ENCODE data around the gene ETV7. TPM values are rescaled to one million over a fixed set of nuclear protein-coding genes. Genes with fewer than 3 reads are reported as not detected.

Gene ETV7
- total RNA-seq, 1 donor from 2014 or later, result not detected

- Histone ChIP-seq H3K4me1 (ENCODE audit: control insufficient read depth in 3 of 3, insufficient read depth in 3 of 3, low read length in 3 of 3) (peaks cover 6 to 14% (median 13%) of the 10 kb centered on the region in 3 donors), H3K36me3 (ENCODE audit: control insufficient read depth in 3 of 3, insufficient read depth in 3 of 3, low read length in 3 of 3) (no peaks in the 10 kb centered on the region), H3K9ac (ENCODE audit: low read depth in 1 of 3, low read length in 3 of 3) (peak overlapping the region in 1 of 3 donors; percentile 54), H3K4me3 (ENCODE audit: low read length in 3 of 3) (peak overlapping the region in 1 of 3 donors; percentile 22), H3K27ac (ENCODE audit: low read depth, low read length) (no peak overlapping the region), H3K9me3 (ENCODE audit: control insufficient read depth in 3 of 3, low read length in 3 of 3) (no peaks in the 10 kb centered on the region), H3K27me3 (ENCODE audit: control insufficient read depth in 3 of 3, insufficient read depth in 3 of 3, low read length in 3 of 3) (peaks cover 0 to 4% (median 0%) of the 10 kb centered on the region in 3 donors)
Measured at GRCh38 chr6:36360241-36361054, 27.0 kb downstream of the ETV7 start.

DNA sequence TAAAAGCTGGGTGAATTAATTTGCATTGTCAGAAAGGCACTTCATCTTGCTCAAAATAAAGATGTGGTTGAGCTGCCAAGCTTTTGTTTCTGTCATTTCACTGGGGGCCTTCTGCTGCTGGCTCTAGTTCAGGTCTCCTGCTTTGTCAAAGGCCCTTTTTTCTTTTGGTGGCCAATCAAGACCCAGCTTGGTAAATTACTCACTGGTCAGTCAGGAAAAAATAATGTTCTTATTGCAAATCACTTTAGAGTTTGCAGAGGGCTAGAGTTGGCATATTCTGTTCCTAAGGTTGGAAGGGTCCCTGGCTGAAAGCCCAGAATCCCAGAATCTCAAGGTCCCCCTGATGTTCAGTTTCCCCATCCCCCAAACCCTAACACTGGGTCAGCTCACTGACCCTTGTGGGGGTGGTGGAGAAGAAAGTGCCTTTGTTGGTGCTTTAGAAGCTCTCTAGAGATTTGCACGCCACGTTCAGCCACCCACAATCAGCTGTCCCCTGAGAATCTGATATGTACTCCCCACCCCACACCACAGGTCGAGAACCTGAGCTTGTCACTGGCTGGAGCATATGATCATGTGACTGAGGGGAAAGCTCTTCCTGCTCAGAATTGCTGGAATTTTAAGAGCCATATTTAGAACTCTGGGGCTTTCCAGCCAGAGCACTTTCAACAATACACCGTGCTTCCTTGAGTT, 29.1 kb downstream of the ETV7 start:
- no peak overlapping the region for H3K9ac ChIP-seq (ENCODE audit: low read depth in 1 of 3, low read length in 3 of 3)
- no peaks in the 10 kb centered on the region for H3K36me3 ChIP-seq (ENCODE audit: control insufficient read depth in 3 of 3, insufficient read depth in 3 of 3, low read length in 3 of 3)
- no peaks in the 10 kb centered on the region for H3K9me3 ChIP-seq (ENCODE audit: control insufficient read depth in 3 of 3, low read length in 3 of 3)
- peaks cover 0 to 4% (median 0%) of the 10 kb centered on the region in 3 donors for H3K27me3 ChIP-seq (ENCODE audit: control insufficient read depth in 3 of 3, insufficient read depth in 3 of 3, low read length in 3 of 3)
- peak overlapping the region; percentile 55 for H3K27ac ChIP-seq (ENCODE audit: low read depth, low read length)
- H3K4me3 ChIP-seq (ENCODE audit: low read length in 3 of 3), result peak overlapping the region in 1 of 3 donors; percentile 7
- H3K4me1 ChIP-seq (ENCODE audit: control insufficient read depth in 3 of 3, insufficient read depth in 3 of 3, low read length in 3 of 3), result peaks cover 6 to 14% (median 13%) of the 10 kb centered on the region in 3 donors

DNA sequence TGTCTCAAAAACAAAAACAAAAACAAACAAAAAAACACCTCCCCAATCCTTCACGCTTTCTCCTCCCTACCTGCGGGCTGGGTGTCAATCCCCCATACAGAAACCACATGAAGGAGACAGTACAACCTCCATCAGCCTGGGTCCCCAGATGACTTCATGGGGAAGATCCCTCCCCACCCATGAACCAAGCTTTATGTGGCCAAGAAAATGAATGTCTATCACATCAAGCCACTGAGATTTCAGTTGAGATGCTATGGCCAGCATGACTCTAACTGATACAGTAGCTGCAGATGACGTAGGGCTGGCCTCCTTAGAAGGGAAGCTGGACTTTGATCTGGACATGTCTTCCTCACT, 29.6 kb downstream of the ETV7 start:
- Histone ChIP-seq H3K4me1 (ENCODE audit: control insufficient read depth in 3 of 3, insufficient read depth in 3 of 3, low read length in 3 of 3) (peaks cover 6 to 14% (median 13%) of the 10 kb centered on the region in 3 donors), H3K36me3 (ENCODE audit: control insufficient read depth in 3 of 3, insufficient read depth in 3 of 3, low read length in 3 of 3) (no peaks in the 10 kb centered on the region), H3K27ac (ENCODE audit: low read depth, low read length) (peak overlapping the region; percentile 55), H3K27me3 (ENCODE audit: control insufficient read depth in 3 of 3, insufficient read depth in 3 of 3, low read length in 3 of 3) (peaks cover 0 to 4% (median 0%) of the 10 kb centered on the region in 3 donors), H3K9me3 (ENCODE audit: control insufficient read depth in 3 of 3, low read length in 3 of 3) (no peaks in the 10 kb centered on the region), H3K4me3 (ENCODE audit: low read length in 3 of 3) (no peak overlapping the region), H3K9ac (ENCODE audit: low read depth in 1 of 3, low read length in 3 of 3) (no peak overlapping the region)

- H3K9ac ChIP-seq (ENCODE audit: low read depth in 1 of 3, low read length in 3 of 3), result no peak overlapping the region
- H3K27me3 ChIP-seq (ENCODE audit: control insufficient read depth in 3 of 3, insufficient read depth in 3 of 3, low read length in 3 of 3), result peaks cover 0 to 4% (median 0%) of the 10 kb centered on the region in 3 donors
- no peak overlapping the region for H3K4me3 ChIP-seq (ENCODE audit: low read length in 3 of 3)
- no peaks in the 10 kb centered on the region for H3K9me3 ChIP-seq (ENCODE audit: control insufficient read depth in 3 of 3, low read length in 3 of 3)
- no peak overlapping the region for H3K27ac ChIP-seq (ENCODE audit: low read depth, low read length)
- H3K4me1 ChIP-seq (ENCODE audit: control insufficient read depth in 3 of 3, insufficient read depth in 3 of 3, low read length in 3 of 3), result peaks cover 11 to 14% (median 13%) of the 10 kb centered on the region in 3 donors
- H3K36me3 ChIP-seq (ENCODE audit: control insufficient read depth in 3 of 3, insufficient read depth in 3 of 3, low read length in 3 of 3), result no peaks in the 10 kb centered on the region
Measured at GRCh38 chr6:36355819-36356218, 31.6 kb downstream of the ETV7 start.

DNA sequence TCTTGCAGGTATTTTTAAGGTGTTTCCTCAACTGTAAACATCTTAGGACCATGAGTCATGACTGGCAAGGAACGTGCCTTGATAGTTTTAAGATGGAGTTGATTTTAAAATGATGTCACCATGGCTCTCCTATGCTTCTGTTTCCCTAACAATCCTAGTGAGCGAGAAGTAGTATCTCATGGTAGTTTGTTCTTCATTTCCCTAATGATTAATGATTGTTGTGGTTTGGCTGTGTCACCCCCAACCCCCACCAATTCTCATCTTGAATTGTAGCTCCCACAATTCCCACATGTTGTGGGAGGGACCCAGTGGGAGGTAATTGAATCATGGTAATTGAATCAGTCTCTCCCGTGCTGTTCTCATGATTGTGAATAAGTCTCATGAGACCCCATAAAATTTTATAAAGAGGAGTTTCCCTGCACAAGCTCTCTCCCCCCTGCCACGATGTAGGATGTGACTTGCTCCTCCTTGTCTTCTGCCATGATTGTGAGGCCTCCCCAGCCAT, 34.0 kb downstream of the ETV7 start:
- Histone ChIP-seq H3K4me1 (ENCODE audit: control insufficient read depth in 3 of 3, insufficient read depth in 3 of 3, low read length in 3 of 3) (peaks cover 5 to 9% (median 7%) of the 10 kb centered on the region in 3 donors), H3K4me3 (ENCODE audit: low read length in 3 of 3) (no peak overlapping the region), H3K27ac (ENCODE audit: low read depth, low read length) (no peak overlapping the region), H3K9ac (ENCODE audit: low read depth in 1 of 3, low read length in 3 of 3) (no peak overlapping the region), H3K36me3 (ENCODE audit: control insufficient read depth in 3 of 3, insufficient read depth in 3 of 3, low read length in 3 of 3) (no peaks in the 10 kb centered on the region), H3K27me3 (ENCODE audit: control insufficient read depth in 3 of 3, insufficient read depth in 3 of 3, low read length in 3 of 3) (peaks cover 0 to 8% (median 0%) of the 10 kb centered on the region in 3 donors), H3K9me3 (ENCODE audit: control insufficient read depth in 3 of 3, low read length in 3 of 3) (no peaks in the 10 kb centered on the region)

- Histone ChIP-seq H3K36me3 (ENCODE audit: control insufficient read depth in 3 of 3, insufficient read depth in 3 of 3, low read length in 3 of 3) (no peaks in the 10 kb centered on the region), H3K27ac (ENCODE audit: low read depth, low read length) (no peak overlapping the region), H3K9ac (ENCODE audit: low read depth in 1 of 3, low read length in 3 of 3) (no peak overlapping the region), H3K9me3 (ENCODE audit: control insufficient read depth in 3 of 3, low read length in 3 of 3) (no peaks in the 10 kb centered on the region), H3K4me3 (ENCODE audit: low read length in 3 of 3) (no peak overlapping the region), H3K4me1 (ENCODE audit: control insufficient read depth in 3 of 3, insufficient read depth in 3 of 3, low read length in 3 of 3) (peaks cover 0 to 9% (median 4%) of the 10 kb centered on the region in 3 donors), H3K27me3 (ENCODE audit: control insufficient read depth in 3 of 3, insufficient read depth in 3 of 3, low read length in 3 of 3) (peaks cover 0 to 8% (median 0%) of the 10 kb centered on the region in 3 donors)
Measured at GRCh38 chr6:36352477-36353157, 34.9 kb downstream of the ETV7 start.

DNA sequence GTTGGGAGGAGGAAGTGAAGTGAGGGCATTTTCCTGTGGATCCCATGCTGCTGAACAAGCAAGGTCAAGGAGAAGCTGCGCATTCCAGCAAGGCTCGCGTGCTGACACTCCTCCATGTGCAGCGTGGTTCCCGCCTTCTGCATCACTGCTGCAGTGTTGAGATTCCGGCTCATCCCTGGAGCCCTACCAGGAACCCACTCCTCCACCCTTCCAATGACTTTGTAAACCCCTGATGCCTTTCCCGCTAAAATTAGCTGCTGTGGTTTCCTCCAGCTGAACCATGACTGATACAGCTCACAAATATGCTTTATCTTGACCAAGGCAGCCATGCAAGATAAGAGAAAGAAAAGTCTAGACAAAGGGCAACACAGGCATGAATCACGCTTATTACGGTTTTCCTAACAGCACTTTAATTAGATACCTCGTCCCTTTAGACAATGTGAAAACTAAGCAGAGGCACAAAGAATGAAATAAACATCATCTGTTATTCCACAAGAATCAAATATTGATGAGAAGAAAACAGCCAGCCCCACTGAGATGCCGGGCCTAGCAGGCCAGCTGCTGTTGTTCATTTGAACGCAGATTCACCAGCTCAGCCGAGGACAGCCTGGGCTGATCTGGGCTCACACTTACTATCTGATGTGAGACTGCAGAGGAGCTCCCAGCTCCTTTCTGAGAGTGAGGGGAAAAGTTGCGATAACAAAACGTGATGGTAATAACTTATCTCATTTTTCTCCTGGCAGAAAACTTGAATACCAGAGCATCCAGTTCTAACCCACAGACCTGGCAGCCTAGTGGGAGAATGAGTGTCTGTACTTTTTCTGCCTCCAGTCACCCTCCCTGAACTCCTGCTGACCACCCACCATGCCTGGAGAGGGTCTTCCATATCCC, 36.5 kb downstream of the ETV7 start:
- no peaks in the 10 kb centered on the region for H3K36me3 ChIP-seq (ENCODE audit: control insufficient read depth in 3 of 3, insufficient read depth in 3 of 3, low read length in 3 of 3)
- peaks cover 0 to 9% (median 4%) of the 10 kb centered on the region in 3 donors for H3K4me1 ChIP-seq (ENCODE audit: control insufficient read depth in 3 of 3, insufficient read depth in 3 of 3, low read length in 3 of 3)
- H3K27me3 ChIP-seq (ENCODE audit: control insufficient read depth in 3 of 3, insufficient read depth in 3 of 3, low read length in 3 of 3), result peaks cover 3 to 15% (median 4%) of the 10 kb centered on the region in 3 donors
- H3K9ac ChIP-seq (ENCODE audit: low read depth in 1 of 3, low read length in 3 of 3), result no peak overlapping the region
- H3K9me3 ChIP-seq (ENCODE audit: control insufficient read depth in 3 of 3, low read length in 3 of 3), result no peaks in the 10 kb centered on the region
- H3K4me3 ChIP-seq (ENCODE audit: low read length in 3 of 3), result no peak overlapping the region
- peak overlapping the region; percentile 28 for H3K27ac ChIP-seq (ENCODE audit: low read depth, low read length)

GRCh38 chr6:36350082-36350481, 37.4 kb downstream of the ETV7 start:
- H3K36me3 ChIP-seq (ENCODE audit: control insufficient read depth in 3 of 3, insufficient read depth in 3 of 3, low read length in 3 of 3), result no peaks in the 10 kb centered on the region
- no peaks in the 10 kb centered on the region for H3K9me3 ChIP-seq (ENCODE audit: control insufficient read depth in 3 of 3, low read length in 3 of 3)
- H3K9ac ChIP-seq (ENCODE audit: low read depth in 1 of 3, low read length in 3 of 3), result no peak overlapping the region
- H3K27me3 ChIP-seq (ENCODE audit: control insufficient read depth in 3 of 3, insufficient read depth in 3 of 3, low read length in 3 of 3), result peaks cover 3 to 16% (median 7%) of the 10 kb centered on the region in 3 donors
- peak overlapping the region; percentile 28 for H3K27ac ChIP-seq (ENCODE audit: low read depth, low read length)
- peaks cover 0 to 9% (median 4%) of the 10 kb centered on the region in 3 donors for H3K4me1 ChIP-seq (ENCODE audit: control insufficient read depth in 3 of 3, insufficient read depth in 3 of 3, low read length in 3 of 3)
- no peak overlapping the region for H3K4me3 ChIP-seq (ENCODE audit: low read length in 3 of 3)

DNA sequence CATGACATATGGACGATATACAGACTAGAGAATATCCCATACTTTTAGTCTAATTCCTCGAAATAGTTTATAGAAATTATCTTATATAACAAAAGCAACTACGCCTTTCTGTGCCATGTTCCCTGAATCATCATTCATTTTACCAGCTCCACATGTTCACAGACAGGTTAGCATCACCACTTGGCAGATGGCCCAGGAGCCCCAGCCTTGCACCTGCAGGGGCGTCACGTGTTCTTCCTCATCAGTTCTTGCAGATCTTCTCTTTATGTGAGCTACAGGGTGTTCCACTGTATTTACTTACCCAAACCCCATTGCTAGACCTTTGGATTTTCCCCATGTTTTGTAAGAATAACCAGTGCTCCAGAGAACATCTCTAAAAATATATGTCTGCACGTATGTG, 38.2 kb downstream of the ETV7 start:
- Histone ChIP-seq H3K27me3 (ENCODE audit: control insufficient read depth in 3 of 3, insufficient read depth in 3 of 3, low read length in 3 of 3) (peaks cover 3 to 16% (median 7%) of the 10 kb centered on the region in 3 donors), H3K9ac (ENCODE audit: low read depth in 1 of 3, low read length in 3 of 3) (no peak overlapping the region), H3K9me3 (ENCODE audit: control insufficient read depth in 3 of 3, low read length in 3 of 3) (no peaks in the 10 kb centered on the region), H3K4me1 (ENCODE audit: control insufficient read depth in 3 of 3, insufficient read depth in 3 of 3, low read length in 3 of 3) (peaks cover 0 to 9% (median 4%) of the 10 kb centered on the region in 3 donors), H3K4me3 (ENCODE audit: low read length in 3 of 3) (no peak overlapping the region), H3K27ac (ENCODE audit: low read depth, low read length) (no peak overlapping the region), H3K36me3 (ENCODE audit: control insufficient read depth in 3 of 3, insufficient read depth in 3 of 3, low read length in 3 of 3) (no peaks in the 10 kb centered on the region)

Measured in skeletal muscle tissue (tissue), 4 donors.